Liver (tissue), 3 donors: ENCODE data around the gene CD84.

ENCODE experiments used
- CTCF ChIP-seq: fragments of 150-350 bp; IDR thresholded peaks from 2 replicates; pipeline ENCODE4 v1.5.1; 2017; ENCODE audit warnings: improper control_type of control experiment, low read depth, low read length; ENCODE audit not compliant: missing input control
- FOXA1 ChIP-seq: IDR thresholded peaks from 2 replicates; pipeline ENCODE4 v1.6.1; 2016; ENCODE audit warnings: antibody characterized with exemption
- GABPA ChIP-seq, 2 donors: IDR thresholded peaks in 1 of 2; conservative IDR thresholded peaks in 1 of 2; 2 replicates each; pipeline ENCODE4 v1.6.1; 2016; ENCODE audit warnings: antibody characterized with exemption in 2 of 2, mild to moderate bottlenecking in 1 of 2, moderate library complexity in 1 of 2
- TAF1 ChIP-seq: conservative IDR thresholded peaks from 2 replicates; pipeline ENCODE4 v1.6.1; 2016; ENCODE audit warnings: antibody characterized with exemption, mild to moderate bottlenecking
- TF ChIP-seq, protein P1 (sequence below): IDR thresholded peaks from 2 replicates; pipeline ENCODE4 v1.6.1; 2016; ENCODE audit warnings: antibody characterized with exemption, mild to moderate bottlenecking
- TF ChIP-seq, protein P2 (sequence below): IDR thresholded peaks from 2 replicates; pipeline ENCODE4 v1.6.1; 2016; ENCODE audit warnings: antibody characterized with exemption
- TF ChIP-seq, protein P3 (sequence below): IDR thresholded peaks from 2 replicates; pipeline ENCODE4 v1.6.1; 2016; ENCODE audit warnings: antibody characterized with exemption
- donor health status: healthy.
- donor health status: healthy.

DNA sequence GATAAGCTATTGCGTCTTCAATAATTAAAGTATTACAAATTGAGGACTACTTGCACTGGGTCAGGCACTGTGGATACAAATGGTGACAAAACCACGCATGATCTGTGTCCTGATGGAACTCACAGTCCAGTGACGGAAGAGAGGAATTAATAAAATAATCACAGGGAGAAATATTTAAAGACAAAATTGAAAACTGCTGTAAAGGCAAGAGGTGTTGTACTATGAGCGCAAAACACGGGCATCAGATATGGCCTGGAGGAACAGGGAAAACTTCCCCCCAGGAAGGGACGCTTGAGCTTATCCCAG, 39.7 kb downstream of the CD84 start:
- TF ChIP-seq CTCF (no peak), TAF1 (no peak), FOXA1 (no peak), GABPA (IDR thresholded peaks at IDR 0.05 in 1 of 2, conservative IDR thresholded peaks at IDR 0.05 in 1 of 2) (no peak)
- TF ChIP-seq, protein P1, sequence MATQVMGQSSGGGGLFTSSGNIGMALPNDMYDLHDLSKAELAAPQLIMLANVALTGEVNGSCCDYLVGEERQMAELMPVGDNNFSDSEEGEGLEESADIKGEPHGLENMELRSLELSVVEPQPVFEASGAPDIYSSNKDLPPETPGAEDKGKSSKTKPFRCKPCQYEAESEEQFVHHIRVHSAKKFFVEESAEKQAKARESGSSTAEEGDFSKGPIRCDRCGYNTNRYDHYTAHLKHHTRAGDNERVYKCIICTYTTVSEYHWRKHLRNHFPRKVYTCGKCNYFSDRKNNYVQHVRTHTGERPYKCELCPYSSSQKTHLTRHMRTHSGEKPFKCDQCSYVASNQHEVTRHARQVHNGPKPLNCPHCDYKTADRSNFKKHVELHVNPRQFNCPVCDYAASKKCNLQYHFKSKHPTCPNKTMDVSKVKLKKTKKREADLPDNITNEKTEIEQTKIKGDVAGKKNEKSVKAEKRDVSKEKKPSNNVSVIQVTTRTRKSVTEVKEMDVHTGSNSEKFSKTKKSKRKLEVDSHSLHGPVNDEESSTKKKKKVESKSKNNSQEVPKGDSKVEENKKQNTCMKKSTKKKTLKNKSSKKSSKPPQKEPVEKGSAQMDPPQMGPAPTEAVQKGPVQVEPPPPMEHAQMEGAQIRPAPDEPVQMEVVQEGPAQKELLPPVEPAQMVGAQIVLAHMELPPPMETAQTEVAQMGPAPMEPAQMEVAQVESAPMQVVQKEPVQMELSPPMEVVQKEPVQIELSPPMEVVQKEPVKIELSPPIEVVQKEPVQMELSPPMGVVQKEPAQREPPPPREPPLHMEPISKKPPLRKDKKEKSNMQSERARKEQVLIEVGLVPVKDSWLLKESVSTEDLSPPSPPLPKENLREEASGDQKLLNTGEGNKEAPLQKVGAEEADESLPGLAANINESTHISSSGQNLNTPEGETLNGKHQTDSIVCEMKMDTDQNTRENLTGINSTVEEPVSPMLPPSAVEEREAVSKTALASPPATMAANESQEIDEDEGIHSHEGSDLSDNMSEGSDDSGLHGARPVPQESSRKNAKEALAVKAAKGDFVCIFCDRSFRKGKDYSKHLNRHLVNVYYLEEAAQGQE, result no peak
- TF ChIP-seq, protein P2, sequence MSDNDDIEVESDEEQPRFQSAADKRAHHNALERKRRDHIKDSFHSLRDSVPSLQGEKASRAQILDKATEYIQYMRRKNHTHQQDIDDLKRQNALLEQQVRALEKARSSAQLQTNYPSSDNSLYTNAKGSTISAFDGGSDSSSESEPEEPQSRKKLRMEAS, result no peak
- TF ChIP-seq, protein P3, sequence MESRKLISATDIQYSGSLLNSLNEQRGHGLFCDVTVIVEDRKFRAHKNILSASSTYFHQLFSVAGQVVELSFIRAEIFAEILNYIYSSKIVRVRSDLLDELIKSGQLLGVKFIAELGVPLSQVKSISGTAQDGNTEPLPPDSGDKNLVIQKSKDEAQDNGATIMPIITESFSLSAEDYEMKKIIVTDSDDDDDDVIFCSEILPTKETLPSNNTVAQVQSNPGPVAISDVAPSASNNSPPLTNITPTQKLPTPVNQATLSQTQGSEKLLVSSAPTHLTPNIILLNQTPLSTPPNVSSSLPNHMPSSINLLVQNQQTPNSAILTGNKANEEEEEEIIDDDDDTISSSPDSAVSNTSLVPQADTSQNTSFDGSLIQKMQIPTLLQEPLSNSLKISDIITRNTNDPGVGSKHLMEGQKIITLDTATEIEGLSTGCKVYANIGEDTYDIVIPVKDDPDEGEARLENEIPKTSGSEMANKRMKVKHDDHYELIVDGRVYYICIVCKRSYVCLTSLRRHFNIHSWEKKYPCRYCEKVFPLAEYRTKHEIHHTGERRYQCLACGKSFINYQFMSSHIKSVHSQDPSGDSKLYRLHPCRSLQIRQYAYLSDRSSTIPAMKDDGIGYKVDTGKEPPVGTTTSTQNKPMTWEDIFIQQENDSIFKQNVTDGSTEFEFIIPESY, result no peak
